NB4 (cell line): Measurements from ENCODE around the gene PIF1.

Experiments
- DNase-seq: peaks from one replicate; pipeline ENCODE4 v3.0.0; 2010; ENCODE audit warnings: low read depth
- H3K4me3 ChIP-seq: one replicate; pipeline ENCODE4 v1.5.1; 2011; ENCODE audit warnings: mild to moderate bottlenecking, low read depth, low read length, moderate library complexity
- MYC ChIP-seq: IDR thresholded peaks from 2 replicates; pipeline ENCODE4 v1.6.1; 2011; ENCODE audit warnings: low read depth, low read length
- POLR2A ChIP-seq: IDR thresholded peaks from 2 replicates; pipeline ENCODE4 v1.6.1; 2011; ENCODE audit warnings: mild to moderate bottlenecking; ENCODE audit not compliant: insufficient read length; ENCODE audit errors: extremely low read depth
- TF ChIP-seq, protein P1 (sequence below): IDR thresholded peaks from one replicate; pipeline ENCODE4 v1.5.1; 2012; ENCODE audit warnings: low read depth, low read length
- TF ChIP-seq, protein P2 (sequence below): IDR thresholded peaks from 2 replicates; pipeline ENCODE4 v1.6.1; 2011; ENCODE audit warnings: low read depth, low read length

Gene PIF1

DNA sequence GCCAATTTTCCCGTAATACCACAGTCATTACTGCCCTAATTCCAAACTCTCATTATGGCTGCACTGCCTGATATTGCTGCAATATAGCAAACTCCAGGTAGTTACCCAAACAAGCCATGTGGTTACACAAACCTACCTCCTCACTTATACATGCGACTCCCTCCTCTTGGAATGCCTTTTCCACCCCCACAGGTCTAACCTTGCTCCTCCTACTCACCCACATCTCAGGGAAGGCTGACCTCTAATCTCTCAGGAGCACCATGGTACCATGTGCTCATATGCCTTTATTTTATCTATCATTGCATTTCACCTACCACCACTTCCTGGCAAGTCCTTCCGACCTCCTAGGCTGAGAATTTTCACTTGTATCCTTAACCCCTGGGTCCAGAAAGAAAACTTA lies 53.0 kb downstream of the PIF1 start:
- no peak for DNase-seq
- no peak for TF ChIP-seq MYC
- TF ChIP-seq, protein P1, sequence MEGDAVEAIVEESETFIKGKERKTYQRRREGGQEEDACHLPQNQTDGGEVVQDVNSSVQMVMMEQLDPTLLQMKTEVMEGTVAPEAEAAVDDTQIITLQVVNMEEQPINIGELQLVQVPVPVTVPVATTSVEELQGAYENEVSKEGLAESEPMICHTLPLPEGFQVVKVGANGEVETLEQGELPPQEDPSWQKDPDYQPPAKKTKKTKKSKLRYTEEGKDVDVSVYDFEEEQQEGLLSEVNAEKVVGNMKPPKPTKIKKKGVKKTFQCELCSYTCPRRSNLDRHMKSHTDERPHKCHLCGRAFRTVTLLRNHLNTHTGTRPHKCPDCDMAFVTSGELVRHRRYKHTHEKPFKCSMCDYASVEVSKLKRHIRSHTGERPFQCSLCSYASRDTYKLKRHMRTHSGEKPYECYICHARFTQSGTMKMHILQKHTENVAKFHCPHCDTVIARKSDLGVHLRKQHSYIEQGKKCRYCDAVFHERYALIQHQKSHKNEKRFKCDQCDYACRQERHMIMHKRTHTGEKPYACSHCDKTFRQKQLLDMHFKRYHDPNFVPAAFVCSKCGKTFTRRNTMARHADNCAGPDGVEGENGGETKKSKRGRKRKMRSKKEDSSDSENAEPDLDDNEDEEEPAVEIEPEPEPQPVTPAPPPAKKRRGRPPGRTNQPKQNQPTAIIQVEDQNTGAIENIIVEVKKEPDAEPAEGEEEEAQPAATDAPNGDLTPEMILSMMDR = no peak
- TF ChIP-seq, protein P2, sequence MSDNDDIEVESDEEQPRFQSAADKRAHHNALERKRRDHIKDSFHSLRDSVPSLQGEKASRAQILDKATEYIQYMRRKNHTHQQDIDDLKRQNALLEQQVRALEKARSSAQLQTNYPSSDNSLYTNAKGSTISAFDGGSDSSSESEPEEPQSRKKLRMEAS = no peak
- no peak for TF ChIP-seq POLR2A
- H3K4me3 ChIP-seq = no peak overlapping the region

DNA sequence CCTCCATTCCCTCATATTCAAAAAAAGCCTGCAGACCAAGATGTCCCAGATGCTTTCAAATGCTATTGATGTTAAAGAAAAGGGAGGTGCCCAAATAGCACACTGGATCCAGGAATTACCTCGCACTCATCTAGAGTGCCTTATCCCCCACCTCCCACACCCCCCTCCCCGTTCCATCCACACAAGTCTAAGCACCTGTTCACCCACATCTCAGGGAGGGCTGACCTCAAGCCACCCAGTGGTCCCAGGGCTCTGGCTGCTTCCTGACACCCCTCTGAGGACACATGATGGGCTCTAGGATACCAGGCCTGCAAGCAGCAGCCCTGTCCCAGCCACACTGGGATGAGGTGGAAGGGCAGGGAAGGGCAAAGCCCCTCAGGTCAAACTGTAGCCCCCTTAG lies 54.8 kb downstream of the PIF1 start:
- DNase-seq = no peak
- TF ChIP-seq, protein P2 = no peak
- TF ChIP-seq, protein P1 = no peak
- TF ChIP-seq POLR2A (no peak), MYC (no peak)
- H3K4me3 ChIP-seq = no peak overlapping the region

DNA sequence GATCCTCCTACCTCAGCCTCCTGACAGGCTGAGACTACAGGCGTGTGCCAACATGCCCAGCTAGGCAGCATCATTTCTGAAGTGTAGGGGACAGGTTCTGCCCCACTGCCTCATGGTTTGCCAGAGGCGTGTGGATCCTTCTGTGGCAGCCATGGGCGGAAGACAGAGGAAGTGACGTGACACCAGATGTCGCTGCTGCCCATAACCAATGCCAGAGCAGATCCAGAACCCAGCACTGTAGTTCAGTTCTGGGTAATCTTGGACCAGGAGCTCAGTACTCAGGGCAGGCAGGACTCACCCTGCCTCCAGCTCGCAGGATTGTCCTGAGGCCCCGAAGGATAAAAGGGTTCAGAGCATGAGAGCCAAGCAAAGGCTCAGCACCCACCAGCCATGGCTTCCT lies 58.2 kb downstream of the PIF1 start:
- TF ChIP-seq, protein P1 = no peak
- TF ChIP-seq, protein P2 = no peak
- no peak for TF ChIP-seq MYC
- no peak for TF ChIP-seq POLR2A
- no peak for DNase-seq

DNA sequence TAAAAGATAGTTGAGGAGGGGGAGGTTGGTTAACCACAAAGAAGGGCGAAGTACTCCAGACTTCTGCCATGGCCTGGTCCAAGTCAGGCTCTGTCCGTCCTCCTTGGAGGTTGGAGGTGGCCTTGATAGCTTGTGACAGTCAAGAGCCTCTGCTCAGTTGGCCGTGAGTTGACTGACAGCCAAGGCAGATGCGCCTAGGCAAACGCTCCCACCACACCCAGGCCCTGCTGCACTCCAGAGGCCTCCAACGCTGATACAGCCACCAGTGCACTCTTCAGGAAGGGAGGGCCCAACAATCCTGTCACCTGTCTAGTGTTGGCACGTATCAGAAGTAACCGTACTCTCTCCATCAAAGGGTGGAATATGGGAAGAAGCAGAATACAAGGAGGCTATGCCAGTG lies 59.4 kb downstream of the PIF1 start:
- TF ChIP-seq, protein P1 = no peak
- no peak for TF ChIP-seq MYC
- TF ChIP-seq, protein P2 = no peak
- TF ChIP-seq POLR2A = no peak
- no peak overlapping the region for H3K4me3 ChIP-seq
- no peak for DNase-seq

More for the DNA sequence above, 58.2 kb downstream of the PIF1 start:
- H3K4me3 ChIP-seq = no peak overlapping the region
